K562 (cell line): ENCODE data around the gene EEFSEC. TPM values are rescaled to one million over a fixed set of nuclear protein-coding genes. Genes with fewer than 3 reads are reported as not detected.

Experiments used
- ATAC-seq: fragments of 200-7000 bp; cut with Tn5 transposase; 3 replicates; pipeline ENCODE4 v1.9.1; 2020; ENCODE audit warnings: moderate library complexity
- BruUV-seq: library from RNA; stranded (reverse); fragments of 400-500 nt; replicated peaks from 2 replicates; lab custom pipeline; 2021; lab: Mats Ljungman, UMichigan
- CTCF ChIA-PET: fragments of 300-600 bp; formaldehyde crosslinking; extraction: SDS; loops from one replicate; lab custom pipeline; 2021; ENCODE audit warnings: low intra/inter-chr PET ratio; lab: Yijun Ruan, JAX
- POLR2A ChIA-PET: fragments of 300-600, 350-650 bp; sonication (Branson Sonifier 250); formaldehyde crosslinking; extraction: SDS; loops from one replicate; lab custom pipeline; 2021; ENCODE audit warnings: antibody characterized with exemption, inconsistent platforms; lab: Yijun Ruan, JAX
- DNase-seq, 4 experiments: peaks; one replicate each; pipeline versions ENCODE4 v3.0.0 to v3.0.0-alpha.2; 2011 to 2018; ENCODE audit warnings: low spot score in 3 of 4, mixed read lengths in 3 of 4; ENCODE audit errors: extremely low read depth in 1 of 4
- FAIRE-seq: peaks from 2 replicates; lab custom pipeline; 2011; peaks lifted over from hg19 to GRCh38; lab: Jason Lieb, UNC
- H2AFZ ChIP-seq: 2 replicates; pipeline ENCODE4 v1.6.0; 2011; ENCODE audit warnings: low read depth, low read length, control low read depth, inconsistent platforms
- H3K27ac ChIP-seq: fragments of 200-600 bp; 3 replicates; pipeline ENCODE4 v1.8.0; 2011; ENCODE audit warnings: low read depth, mild to moderate bottlenecking, control low read depth, inconsistent platforms, low read length, moderate library complexity, mixed read lengths; ENCODE audit errors: extremely low read depth
- H3K27me3 ChIP-seq, 2 experiments: fragments of 300-600 bp in 1 of 2; 2 replicates in 1 of 2; 3 replicates in 1 of 2; pipeline versions ENCODE4 v1.6.0 to v1.8.0; 2011; ENCODE audit warnings: inconsistent platforms in 2 of 2, low read length in 2 of 2, mild to moderate bottlenecking in 1 of 2, mixed read lengths in 1 of 2, moderate library complexity in 1 of 2; ENCODE audit not compliant: control insufficient read depth in 2 of 2, insufficient read depth in 2 of 2
- H3K36me3 ChIP-seq: fragments of 300-600 bp; 3 replicates; pipeline ENCODE4 v1.8.0; 2011; ENCODE audit warnings: mild to moderate bottlenecking, low read length, inconsistent platforms; ENCODE audit not compliant: control insufficient read depth, insufficient read depth
- H3K4me1 ChIP-seq, 2 experiments: fragments of 200-600 bp in 1 of 2; replicated peaks in 1 of 2; 2 replicates in 1 of 2; 3 replicates in 1 of 2; pipeline versions ENCODE4 v1.5.1 to v1.8.0; 2011; ENCODE audit warnings: inconsistent platforms in 2 of 2, low read length in 2 of 2, mild to moderate bottlenecking in 1 of 2, mixed read lengths in 1 of 2, moderate library complexity in 1 of 2; ENCODE audit not compliant: control insufficient read depth in 2 of 2, insufficient read depth in 2 of 2
- H3K4me2 ChIP-seq: 2 replicates; pipeline ENCODE4 v1.6.1; 2011; ENCODE audit warnings: low read length, control low read depth, inconsistent platforms, mixed read lengths; ENCODE audit not compliant: insufficient read depth
- H3K4me3 ChIP-seq: fragments of 200-600 bp; sonication (generic), shearing (Covaris generic); 2 replicates; pipeline ENCODE4 v1.5.1; 2016; ENCODE audit warnings: control low read depth, inconsistent platforms
- H3K79me2 ChIP-seq: fragments of 200-600 bp; 3 replicates; pipeline ENCODE4 v1.8.0; 2011; ENCODE audit warnings: low read length, inconsistent platforms; ENCODE audit not compliant: control insufficient read depth, insufficient read depth
- H3K9ac ChIP-seq, 2 experiments: 2 replicates each; pipeline versions ENCODE4 v1.6.0 to v1.6.1; 2011; ENCODE audit warnings: low read depth in 2 of 2, low read length in 2 of 2, control low read depth in 1 of 2, inconsistent platforms in 1 of 2, mild to moderate bottlenecking in 1 of 2, mixed read lengths in 1 of 2; ENCODE audit not compliant: insufficient read depth in 1 of 2
- H3K9me1 ChIP-seq: one replicate; pipeline ENCODE4 v1.6.0; 2011; ENCODE audit warnings: inconsistent platforms, mild to moderate bottlenecking, low read length, moderate library complexity; ENCODE audit not compliant: control insufficient read depth, insufficient read depth
- H3K9me3 ChIP-seq: replicated peaks from 2 replicates; pipeline ENCODE4 v1.5.1; 2011; ENCODE audit warnings: low read depth, low read length, inconsistent platforms; ENCODE audit not compliant: control insufficient read depth, insufficient read depth
- H4K20me1 ChIP-seq: replicated peaks from 2 replicates; pipeline ENCODE4 v1.6.1; 2011; ENCODE audit warnings: low read length, inconsistent platforms, mixed read lengths; ENCODE audit not compliant: control insufficient read depth, insufficient read depth
- EGR1 ChIP-seq: fragments of 450-650 bp; conservative IDR thresholded peaks from 2 replicates; pipeline ENCODE4 v1.6.1; 2017; ENCODE audit warnings: mild to moderate bottlenecking
- GTF2E2 ChIP-seq: fragments of 200-800 bp; sonication (Bioruptor generic); IDR thresholded peaks from 2 replicates; pipeline ENCODE4 v1.6.1; 2016; ENCODE audit warnings: missing genetic modification characterization, missing compliant biosample characterization
- HMGN3 ChIP-seq: IDR thresholded peaks from 2 replicates; pipeline ENCODE4 v1.6.1; 2011; ENCODE audit warnings: borderline replicate concordance, low read depth, mild to moderate bottlenecking, mixed read lengths, low read length; ENCODE audit not compliant: insufficient read length; ENCODE audit errors: extremely low read depth
- KDM2B ChIP-seq: fragments of 250-450 bp; sonication (Bioruptor Pico); IDR thresholded peaks from 2 replicates; pipeline ENCODE4 v1.8.0; 2021; ENCODE audit warnings: mild to moderate bottlenecking, moderate library complexity
- LEF1 ChIP-seq: fragments of 450-650 bp; IDR thresholded peaks from 2 replicates; pipeline ENCODE4 v1.6.1; 2016; ENCODE audit warnings: mild to moderate bottlenecking
- NR0B1 ChIP-seq: fragments of 450-650 bp; IDR thresholded peaks from one replicate; pipeline ENCODE4 v1.6.1; 2018; ENCODE audit warnings: mild to moderate bottlenecking, moderate library complexity; ENCODE audit not compliant: partially characterized antibody
- SNAPC5 ChIP-seq: fragments of 250-450 bp; sonication (Bioruptor Pico); IDR thresholded peaks from 2 replicates; pipeline ENCODE4 v1.8.0; 2021; ENCODE audit warnings: moderate library complexity, mild to moderate bottlenecking, inconsistent platforms
- SP2 ChIP-seq: IDR thresholded peaks from 2 replicates; pipeline ENCODE4 v1.6.1; 2011; ENCODE audit warnings: mild to moderate bottlenecking, low read depth, low read length, moderate library complexity; ENCODE audit not compliant: poor library complexity, severe bottlenecking; ENCODE audit errors: extremely low read depth
- SRSF3 ChIP-seq: fragments of 200-400 bp; formaldehyde crosslinking; IDR thresholded peaks from 2 replicates; pipeline ENCODE4 v1.6.1; 2016; ENCODE audit warnings: mild to moderate bottlenecking, low read length, moderate library complexity; ENCODE audit not compliant: insufficient read depth
- TOE1 ChIP-seq, 2 experiments: fragments of 450-650 bp in 1 of 2; sonication (generic) in 1 of 2; formaldehyde crosslinking in 1 of 2; IDR thresholded peaks; 2 replicates each; pipeline versions ENCODE4 v1.7.1 to v1.8.0; 2016 to 2022; ENCODE audit warnings: borderline replicate concordance in 2 of 2, mild to moderate bottlenecking in 2 of 2, antibody characterized with exemption in 1 of 2, inconsistent platforms in 1 of 2, low read depth in 1 of 2, missing genetic modification reagents in 1 of 2, moderate library complexity in 1 of 2
- WGBS: fragments of 100-300 bp; shearing (Covaris generic); methylation state at CpG from one replicate; pipeline ENCODE4 v1.1.6; 2016; ENCODE audit warnings: low coverage, mixed read lengths; ENCODE audit not compliant: insufficient coverage; ENCODE audit errors: missing lambda C conversion rate; 5-methylcytosine and 5-hydroxymethylcytosine counted together
- in situ Hi-C: fragments of 300-500 bp; cut with MboI; formaldehyde crosslinking; loops from 4 replicates; pipeline ENCODE4 v1.15.0; 2018; ENCODE audit warnings: inconsistent platforms, mixed read lengths
- intact Hi-C: fragments of 100-400 bp; cut with micrococcal nuclease; formaldehyde crosslinking; loops from 2 replicates; pipeline ENCODE4 v1.14.2; 2022
- polyA plus RNA-seq, 8 experiments: library from polyadenylated mRNA; depleted of rRNA in 4 of 8; stranded (reverse) in 5 of 8; unstranded in 3 of 8; fragments of >200 nt; fragmentation: Nextera tagmentation in 2 of 8; fragmentation: Illumina TruSeq in 1 of 8; extraction: Ambion mirVana in 2 of 8; extraction: Trizol in 1 of 8; gene quantifications; 2 replicates each; pipeline versions ENCODE4 v1.2.1 to v1.2.3, GENCODE V29; 2011 to 2014; ENCODE audit warnings: inconsistent platforms in 1 of 8, missing spikeins in 1 of 8
- total RNA-seq, 7 experiments: library from RNA; depleted of rRNA in 6 of 7; stranded (reverse); fragments of >200 nt in 6 of 7; fragmentation: Illumina TruSeq in 2 of 7; extraction: Trizol in 2 of 7; gene quantifications; 2 replicates each; pipeline versions ENCODE4 v1.2.1 to v1.2.3, GENCODE V29; 2011 to 2021; ENCODE audit warnings: low replicate concordance in 1 of 7
- TF ChIP-seq, protein P1 (sequence below): IDR thresholded peaks from 2 replicates; pipeline ENCODE4 v1.6.1; 2011; ENCODE audit not compliant: insufficient read length; ENCODE audit errors: extremely low read depth

Gene EEFSEC
- total and polyA plus RNA-seq, 9 of the 15 experiments (the other 6 are each of a cell fraction or from before 2014, with no cell fraction given): 0.35 to 11.8 (median 7.7) TPM

GRCh38 chr3:128429751-128430150 is 276.5 kb downstream of the EEFSEC start:
- Histone ChIP-seq H3K9ac (peak overlapping the region in 1 of 2 experiments; percentile 52; a peak in 2 of 4 replicates), H3K27ac (no peak overlapping the region), H3K4me1 (peaks cover 26 to 81% of the 10 kb centered on the region in 2 experiments), H2AFZ (no peak overlapping the region), H3K9me3 (no peaks in the 10 kb centered on the region), H3K79me2 (no peaks in the 10 kb centered on the region; the same call in 2 of the 3 replicates), H3K4me3 (no peak overlapping the region), H3K36me3 (no peaks in the 10 kb centered on the region), H3K4me2 (no peak overlapping the region), H4K20me1 (no peaks in the 10 kb centered on the region), H3K27me3 (no peaks in the 10 kb centered on the region), H3K9me1 (no peaks in the 10 kb centered on the region)
- TF ChIP-seq TOE1 (IDR thresholded peaks at IDR 0.05; ENCODE audit: borderline replicate concordance) (no peak), TOE1 (CRISPR knock-in tag; IDR thresholded peaks at IDR 0.05; ENCODE audit: borderline replicate concordance, low read depth) (no peak), SP2 (no peak), SRSF3 (no peak), GTF2E2 (no peak), KDM2B (CRISPR knock-in tag) (no peak), SNAPC5 (CRISPR knock-in tag) (no peak), NR0B1 (no peak), HMGN3 (no peak), LEF1 (no peak), EGR1 (no peak)
- TF ChIP-seq, protein P1, sequence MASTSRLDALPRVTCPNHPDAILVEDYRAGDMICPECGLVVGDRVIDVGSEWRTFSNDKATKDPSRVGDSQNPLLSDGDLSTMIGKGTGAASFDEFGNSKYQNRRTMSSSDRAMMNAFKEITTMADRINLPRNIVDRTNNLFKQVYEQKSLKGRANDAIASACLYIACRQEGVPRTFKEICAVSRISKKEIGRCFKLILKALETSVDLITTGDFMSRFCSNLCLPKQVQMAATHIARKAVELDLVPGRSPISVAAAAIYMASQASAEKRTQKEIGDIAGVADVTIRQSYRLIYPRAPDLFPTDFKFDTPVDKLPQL: no peak
- no peak for FAIRE-seq
- intact Hi-C loops: loop anchor here (10.0 kb wide), 2 partner anchors 155 to 255 kb away; no protein-coding TSS in a partner anchor
- in situ Hi-C loops: no loop called here
- ATAC-seq: no peak
- DNase-seq: no peak
- no TSS peak for BruUV-seq
- ChIA-PET CTCF (no interaction called here), POLR2A (interaction anchor here (0.6 kb wide), 1 partner anchor 14 kb away, joined by 3 read pairs; no protein-coding TSS in a partner anchor)
- 78% methylated on average over 8 of the region's 8 CpGs for WGBS
